ENCODE data around the gene FBXL4.

DNA sequence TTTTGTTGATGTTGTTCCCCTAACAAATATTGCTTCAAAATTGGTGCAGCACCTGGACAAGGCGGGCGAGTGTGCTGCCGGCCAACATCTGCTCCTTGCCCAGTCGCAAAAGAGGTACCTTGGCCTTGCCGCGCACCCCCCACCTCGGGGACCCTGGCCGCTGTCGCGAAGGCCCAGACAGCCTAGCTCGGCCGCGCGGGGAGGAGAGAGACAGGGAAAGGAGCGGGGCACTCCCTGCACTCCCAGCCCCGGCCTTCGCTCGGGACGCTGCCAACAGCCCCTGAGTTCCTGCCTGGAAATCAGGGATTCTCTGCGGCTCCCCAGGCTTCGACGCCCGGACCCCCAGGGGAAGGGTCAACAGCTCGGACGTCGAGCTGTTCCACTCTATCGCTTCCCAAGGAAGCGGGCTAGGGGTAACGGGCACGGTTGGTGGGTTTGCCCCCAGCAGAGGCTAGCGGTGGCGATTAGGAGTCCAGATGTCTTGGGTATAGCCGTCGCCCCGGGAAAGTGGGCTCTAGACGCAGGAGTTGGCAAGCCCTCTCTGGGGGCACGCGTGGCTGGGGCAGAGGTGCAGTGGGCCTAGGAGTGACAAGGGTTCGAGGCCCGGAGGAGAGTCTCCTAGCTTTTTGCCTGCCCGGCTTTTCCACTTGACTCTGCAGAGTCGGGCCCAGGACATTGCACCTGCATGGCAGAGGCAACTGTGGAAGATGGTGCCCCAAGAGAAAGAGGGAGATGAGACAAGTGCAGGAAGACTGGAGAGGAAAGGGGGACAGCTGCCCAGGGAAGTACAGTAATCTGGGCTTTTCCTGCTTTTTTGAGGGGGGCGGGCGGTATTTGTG, 105.2 kb downstream of the FBXL4 start:
- TF ChIP-seq, protein P1, sequence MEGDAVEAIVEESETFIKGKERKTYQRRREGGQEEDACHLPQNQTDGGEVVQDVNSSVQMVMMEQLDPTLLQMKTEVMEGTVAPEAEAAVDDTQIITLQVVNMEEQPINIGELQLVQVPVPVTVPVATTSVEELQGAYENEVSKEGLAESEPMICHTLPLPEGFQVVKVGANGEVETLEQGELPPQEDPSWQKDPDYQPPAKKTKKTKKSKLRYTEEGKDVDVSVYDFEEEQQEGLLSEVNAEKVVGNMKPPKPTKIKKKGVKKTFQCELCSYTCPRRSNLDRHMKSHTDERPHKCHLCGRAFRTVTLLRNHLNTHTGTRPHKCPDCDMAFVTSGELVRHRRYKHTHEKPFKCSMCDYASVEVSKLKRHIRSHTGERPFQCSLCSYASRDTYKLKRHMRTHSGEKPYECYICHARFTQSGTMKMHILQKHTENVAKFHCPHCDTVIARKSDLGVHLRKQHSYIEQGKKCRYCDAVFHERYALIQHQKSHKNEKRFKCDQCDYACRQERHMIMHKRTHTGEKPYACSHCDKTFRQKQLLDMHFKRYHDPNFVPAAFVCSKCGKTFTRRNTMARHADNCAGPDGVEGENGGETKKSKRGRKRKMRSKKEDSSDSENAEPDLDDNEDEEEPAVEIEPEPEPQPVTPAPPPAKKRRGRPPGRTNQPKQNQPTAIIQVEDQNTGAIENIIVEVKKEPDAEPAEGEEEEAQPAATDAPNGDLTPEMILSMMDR (optimal IDR thresholded peaks at IDR 0.05 in 1 of 3, IDR thresholded peaks at IDR 0.05 in 1 of 3, conservative IDR thresholded peaks at IDR 0.05 in 1 of 3; ENCODE audit: extremely low read depth in 1 of 3, insufficient read depth in 2 of 3, low read length in 3 of 3): no peak
- no peak for TF ChIP-seq EZH2 (IDR thresholded peaks at IDR 0.05; ENCODE audit: low read length)
